KOPT-K1 (cell line): ENCODE data around the gene PLCB2.

Source experiments
- H3K27ac ChIP-seq: fragments of 200-600 bp; sonication (generic); 2 replicates; pipeline ENCODE4 v1.5.1; 2016; ENCODE audit warnings: antibody characterized with exemption, mild to moderate bottlenecking, low read depth, low read length; ENCODE audit not compliant: poor library complexity, severe bottlenecking
- H3K36me3 ChIP-seq: fragments of 200-600 bp; sonication (generic); 2 replicates; pipeline ENCODE4 v1.5.1; 2017; ENCODE audit warnings: antibody characterized with exemption, mild to moderate bottlenecking, low read length, moderate library complexity; ENCODE audit not compliant: insufficient read depth
- H3K9me3 ChIP-seq: fragments of 200-600 bp; sonication (generic); 2 replicates; pipeline ENCODE4 v1.5.1; 2017; ENCODE audit warnings: antibody characterized with exemption, low read length, mild to moderate bottlenecking; ENCODE audit not compliant: insufficient read depth, poor library complexity, severe bottlenecking

The PLCB2 gene

DNA sequence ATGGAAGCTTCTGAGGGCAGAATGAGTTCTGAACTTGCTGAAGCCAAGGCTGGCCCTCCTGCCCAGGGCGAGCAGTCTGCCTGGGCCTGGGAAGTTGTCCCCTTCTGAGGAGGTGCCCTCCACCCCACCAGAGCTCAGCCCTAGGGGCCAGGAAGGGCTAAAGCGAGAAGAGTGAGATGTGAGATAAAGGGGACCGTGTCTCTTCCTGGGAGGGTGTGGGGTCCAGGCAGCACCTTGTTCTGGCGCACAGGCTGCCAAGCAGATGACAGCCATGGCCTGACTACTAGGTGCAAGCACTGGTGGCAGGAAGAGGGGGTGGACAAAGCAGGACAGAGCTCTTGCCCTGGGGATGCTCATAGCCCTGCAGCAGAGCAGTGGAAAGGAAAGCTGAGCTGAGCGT lies 65.1 kb downstream of the PLCB2 start:
- H3K27ac ChIP-seq = no peak overlapping the region
- H3K9me3 ChIP-seq = no peaks in the 10 kb centered on the region
- H3K36me3 ChIP-seq = no peaks in the 10 kb centered on the region

DNA sequence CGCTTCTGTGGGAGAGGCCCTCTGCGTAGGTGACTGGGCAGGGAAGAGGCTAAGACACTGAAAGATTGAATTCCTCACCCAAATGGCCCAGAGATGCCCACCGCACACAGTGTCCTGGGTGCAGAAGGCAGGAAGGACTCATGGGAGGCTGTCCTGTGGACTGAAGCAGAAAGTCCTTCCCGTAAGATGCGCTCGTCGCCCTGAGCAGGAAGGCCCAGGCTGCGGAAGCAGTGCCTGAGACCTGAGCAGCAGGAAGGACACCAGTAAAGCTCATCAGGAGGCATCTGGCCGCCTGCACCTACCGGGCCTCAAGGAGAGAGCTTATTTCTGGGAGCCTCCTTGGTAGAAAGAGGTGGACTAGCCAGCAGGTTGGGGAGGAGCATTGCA lies 65.5 kb downstream of the PLCB2 start:
- Histone ChIP-seq H3K27ac (no peak overlapping the region), H3K36me3 (no peaks in the 10 kb centered on the region), H3K9me3 (no peaks in the 10 kb centered on the region)

- Histone ChIP-seq H3K36me3 (no peaks in the 10 kb centered on the region), H3K9me3 (no peaks in the 10 kb centered on the region), H3K27ac (no peak overlapping the region)
Observed at GRCh38 chr15:40241269-40242212, 66.2 kb downstream of the PLCB2 start.

GRCh38 chr15:40240619-40241221 lies 67.0 kb downstream of the PLCB2 start:
- Histone ChIP-seq H3K36me3 (no peaks in the 10 kb centered on the region), H3K27ac (no peak overlapping the region), H3K9me3 (no peaks in the 10 kb centered on the region)

DNA sequence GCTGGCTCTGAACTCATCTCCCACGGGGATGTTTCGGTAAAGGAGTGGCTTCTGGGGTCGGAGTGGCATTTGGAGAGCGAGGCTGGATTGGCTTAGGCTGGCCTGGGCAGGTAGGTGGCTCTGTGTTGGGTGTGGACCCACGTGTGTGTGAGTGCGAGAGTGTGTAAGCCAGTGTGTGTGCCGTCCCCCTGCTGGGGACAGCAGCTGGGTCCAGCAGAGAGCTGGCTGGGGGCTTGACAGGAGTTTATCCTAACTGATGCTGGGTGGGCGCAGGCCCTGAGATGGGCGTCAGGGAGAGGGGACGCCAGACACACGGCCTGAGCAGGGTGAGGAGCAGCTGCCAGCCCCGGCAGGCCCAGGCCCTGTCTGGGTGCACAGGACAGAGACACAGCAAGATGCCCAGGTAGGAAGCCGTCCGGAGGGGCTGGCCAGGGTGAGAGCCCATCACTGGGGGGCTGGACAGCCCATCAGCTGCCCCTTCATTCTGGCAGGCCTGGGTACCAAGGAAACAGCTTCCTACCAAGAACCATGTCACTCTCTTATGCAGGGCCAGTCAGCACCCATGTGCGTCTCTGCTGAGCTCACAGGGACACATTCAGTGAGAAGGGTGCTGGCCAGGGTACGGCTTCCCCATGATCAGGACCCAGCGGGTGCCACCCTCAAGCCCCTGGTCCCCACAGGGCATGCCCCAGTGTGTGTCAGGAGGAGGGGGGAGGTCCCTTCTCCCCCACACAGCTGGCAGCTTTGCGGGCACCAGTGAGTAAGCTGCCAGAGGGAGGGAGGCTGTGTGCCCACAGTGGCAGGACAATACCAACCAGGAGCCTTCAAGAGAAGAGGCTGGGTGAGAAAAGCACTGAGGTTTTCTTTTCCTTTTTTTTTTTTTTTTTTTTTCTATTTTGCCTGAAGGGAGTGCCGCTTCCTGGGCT lies 67.8 kb downstream of the PLCB2 start:
- Histone ChIP-seq H3K9me3 (no peaks in the 10 kb centered on the region), H3K27ac (no peak overlapping the region), H3K36me3 (peaks cover 1% of the 10 kb centered on the region; the same call in 1 of the 2 replicates)

GRCh38 chr15:40239404-40239692 lies 68.4 kb downstream of the PLCB2 start:
- no peak overlapping the region for H3K27ac ChIP-seq
- peaks cover 7% of the 10 kb centered on the region; the same call in 1 of the 2 replicates for H3K36me3 ChIP-seq
- H3K9me3 ChIP-seq = no peaks in the 10 kb centered on the region

- H3K27ac ChIP-seq = no peak within 1 kb of the TSS
- no peaks in the 10 kb centered on the region for H3K9me3 ChIP-seq
- peaks cover 12% of the 10 kb centered on the region; the same call in 1 of the 2 replicates for H3K36me3 ChIP-seq
Observed at GRCh38 chr15:40238532-40239403, 69.0 kb downstream of the PLCB2 start, which contains the start of gene PAK6. Gene PAK6, plus strand, starts transcription at chr15:40239063. Its CDS starts 25,723 bp downstream, at chr15:40264786.
